Cortex of kidney (tissue), 1 donor: ENCODE results near the gene SFT2D2.
"Not testable (repeated sequence)": the region's sequence is repeated elsewhere in the genome, so short reads cannot be mapped to it uniquely, and the experiment has no call there.

ENCODE experiments used
- DNase-seq: peaks from one replicate; lab custom pipeline; 2025; lab: John Stamatoyannopoulos, UW

The SFT2D2 gene

GRCh38 chr1:168225476-168226190 lies at the start of gene SFT2D2:
Gene SFT2D2, plus strand, starts transcription at chr1:168226004. Its CDS starts 76 bp downstream, at chr1:168226080.
- DNase-seq, result peak; percentile 41

- no peak for DNase-seq
Observed at GRCh38 chr1:168178227-168178637, 47.6 kb upstream of the SFT2D2 start.

- DNase-seq, result peak; percentile 85
Observed at GRCh38 chr1:168178638-168179437, 47.0 kb upstream of the SFT2D2 start, which contains the start of gene TIPRL. Gene TIPRL, plus strand, starts transcription at chr1:168178962. Its CDS starts 116 bp downstream, at chr1:168179078.

- DNase-seq, result no peak
Observed at GRCh38 chr1:168179438-168180147, 46.2 kb upstream of the SFT2D2 start.

- DNase-seq, result no peak
Observed at GRCh38 chr1:168180148-168180524, 45.7 kb upstream of the SFT2D2 start.

GRCh38 chr1:168181063-168181720 lies 44.6 kb upstream of the SFT2D2 start:
- DNase-seq, result not testable (repeated sequence)

GRCh38 chr1:168187177-168187576 lies 38.6 kb upstream of the SFT2D2 start:
- no peak for DNase-seq

GRCh38 chr1:168190403-168190802 lies 35.4 kb upstream of the SFT2D2 start:
- no peak for DNase-seq

GRCh38 chr1:168195199-168196135 lies 30.3 kb upstream of the SFT2D2 start:
- no peak for DNase-seq

GRCh38 chr1:168199056-168199455 lies 26.7 kb upstream of the SFT2D2 start:
- DNase-seq, result no peak

GRCh38 chr1:168202941-168203654 lies 22.7 kb upstream of the SFT2D2 start:
- no peak for DNase-seq

GRCh38 chr1:168206111-168206510 lies 19.7 kb upstream of the SFT2D2 start:
- DNase-seq, result no peak

GRCh38 chr1:168207673-168208072 lies 18.1 kb upstream of the SFT2D2 start:
- not testable (repeated sequence) for DNase-seq

GRCh38 chr1:168210312-168210711 lies 15.5 kb upstream of the SFT2D2 start:
- DNase-seq, result no peak

GRCh38 chr1:168213349-168213748 lies 12.5 kb upstream of the SFT2D2 start:
- DNase-seq, result no peak

- no peak for DNase-seq
Observed at GRCh38 chr1:168216171-168216570, 9.6 kb upstream of the SFT2D2 start.

GRCh38 chr1:168217664-168218063 lies 8.1 kb upstream of the SFT2D2 start:
- no peak for DNase-seq

- DNase-seq, result no peak
Observed at GRCh38 chr1:168218658-168219057, 7.1 kb upstream of the SFT2D2 start.

- DNase-seq, result no peak
Observed at GRCh38 chr1:168220470-168220871, 5.3 kb upstream of the SFT2D2 start.

- DNase-seq, result no peak
Observed at GRCh38 chr1:168221275-168221674, 4.5 kb upstream of the SFT2D2 start.
